MV-4-11 (cell line): ENCODE measurements around the gene C1orf105.

Experiments used
- DNase-seq: peaks from one replicate; lab custom pipeline; 2025; lab: John Stamatoyannopoulos, UW

The C1orf105 gene

GRCh38 chr1:172460177-172460576 lies 39.7 kb downstream of the C1orf105 start:
- DNase-seq = no peak

DNA sequence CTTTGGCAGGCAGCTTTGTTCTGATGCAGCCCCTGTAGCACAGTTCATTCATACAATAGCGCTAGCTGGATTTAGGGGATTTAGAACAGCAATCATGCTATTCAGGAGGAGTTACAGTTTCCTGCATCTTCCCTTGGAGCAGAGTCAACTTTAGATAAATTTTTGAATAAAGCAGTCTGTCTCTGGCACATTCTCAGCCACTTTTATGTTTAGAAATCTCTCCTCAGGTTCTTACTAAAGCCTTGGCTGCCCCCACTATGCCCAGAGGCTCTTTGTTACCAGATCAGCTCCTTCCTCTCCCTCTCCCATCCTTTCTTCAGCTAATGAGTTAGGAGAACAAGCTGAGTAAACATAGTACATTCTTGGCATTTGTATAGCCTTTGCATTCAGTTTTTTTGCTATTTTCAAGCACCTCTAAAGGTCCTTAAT lies 40.4 kb downstream of the C1orf105 start:
- no peak for DNase-seq

- no peak for DNase-seq
Observed at GRCh38 chr1:172465617-172466016, 45.1 kb downstream of the C1orf105 start.

- no peak for DNase-seq
Observed at GRCh38 chr1:172466795-172467407, 46.4 kb downstream of the C1orf105 start.

DNA sequence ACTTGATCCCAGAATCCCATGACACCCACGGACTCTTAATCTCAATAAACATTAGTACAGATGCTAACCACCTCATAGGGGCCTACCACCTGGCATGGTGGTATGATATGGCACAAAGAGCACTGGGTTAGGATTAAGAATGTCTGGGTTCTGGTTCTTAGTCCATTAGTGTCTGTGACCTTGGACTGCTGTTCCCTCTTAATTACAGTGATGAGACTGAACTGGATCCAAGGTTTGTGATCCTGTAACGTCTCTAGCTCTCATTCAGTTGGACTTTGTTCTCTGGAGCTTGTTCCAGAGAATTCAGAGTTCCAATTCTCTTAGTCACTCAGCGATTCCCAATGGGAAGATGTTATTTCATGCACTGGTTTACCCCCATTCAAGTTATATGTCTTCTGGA lies 47.0 kb downstream of the C1orf105 start:
- DNase-seq = no peak

DNA sequence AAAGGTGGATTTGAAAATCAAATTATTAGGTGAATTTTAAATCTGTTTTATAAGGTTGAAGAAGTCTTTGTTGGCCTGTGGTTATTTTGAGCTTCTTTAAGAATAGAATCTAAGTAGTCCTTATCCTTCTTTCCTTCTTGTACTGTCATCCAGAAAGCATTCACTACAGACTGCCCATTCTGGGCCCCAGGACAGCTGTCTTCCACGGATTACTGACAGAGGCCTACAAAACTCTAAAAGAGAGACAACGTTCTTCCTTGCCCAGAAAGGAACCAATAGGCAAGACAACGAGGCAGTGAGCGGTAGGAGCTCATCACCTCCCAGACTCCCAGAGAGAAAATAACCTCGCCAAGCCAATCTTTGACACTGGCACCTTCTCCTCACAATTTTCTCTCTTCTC lies 47.8 kb downstream of the C1orf105 start:
- no peak for DNase-seq

GRCh38 chr1:172469717-172470116 lies 49.2 kb downstream of the C1orf105 start:
- peak; percentile 74 for DNase-seq

DNA sequence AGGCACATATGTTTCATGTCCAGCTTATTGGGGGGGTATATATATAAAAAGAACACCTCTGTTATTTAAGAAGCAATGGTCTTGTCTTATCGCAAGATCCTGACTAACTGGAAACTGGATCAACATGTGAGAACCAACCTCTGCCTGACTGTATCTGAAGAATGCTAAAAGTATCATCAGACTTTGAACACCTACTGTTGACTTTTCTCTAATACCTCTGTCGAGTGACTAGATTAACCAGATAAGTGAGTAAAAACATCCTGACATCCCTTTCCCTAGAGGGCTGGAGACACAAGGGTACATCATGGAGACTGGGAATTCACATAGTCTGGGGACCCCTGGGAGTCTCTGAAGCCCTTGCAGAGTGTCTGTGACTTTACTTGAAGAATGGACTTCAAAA lies 49.7 kb downstream of the C1orf105 start:
- no peak for DNase-seq

DNA sequence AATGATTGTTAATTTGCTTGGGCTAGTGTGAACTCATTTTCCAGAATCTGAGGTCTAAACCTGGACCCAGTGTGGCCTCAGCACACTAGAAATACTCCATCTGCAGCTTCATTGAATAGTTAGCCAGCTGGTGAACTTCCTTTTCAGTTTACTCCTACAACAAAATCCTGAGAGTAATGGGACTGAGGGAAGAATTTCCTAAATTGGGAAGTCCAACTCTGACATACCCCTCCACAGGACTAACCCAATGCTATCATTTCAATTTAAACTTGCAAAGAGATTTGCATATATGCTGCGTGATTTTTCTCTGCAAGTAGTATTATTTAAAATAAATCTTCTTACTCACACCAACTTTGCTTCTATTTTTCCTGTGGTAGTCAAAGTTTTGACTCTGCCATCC lies 51.2 kb downstream of the C1orf105 start:
- no peak for DNase-seq

GRCh38 chr1:172472495-172472894 lies 52.0 kb downstream of the C1orf105 start:
- peak; percentile 64 for DNase-seq

GRCh38 chr1:172473302-172473701 lies 52.8 kb downstream of the C1orf105 start:
- peak; percentile 94 for DNase-seq

DNA sequence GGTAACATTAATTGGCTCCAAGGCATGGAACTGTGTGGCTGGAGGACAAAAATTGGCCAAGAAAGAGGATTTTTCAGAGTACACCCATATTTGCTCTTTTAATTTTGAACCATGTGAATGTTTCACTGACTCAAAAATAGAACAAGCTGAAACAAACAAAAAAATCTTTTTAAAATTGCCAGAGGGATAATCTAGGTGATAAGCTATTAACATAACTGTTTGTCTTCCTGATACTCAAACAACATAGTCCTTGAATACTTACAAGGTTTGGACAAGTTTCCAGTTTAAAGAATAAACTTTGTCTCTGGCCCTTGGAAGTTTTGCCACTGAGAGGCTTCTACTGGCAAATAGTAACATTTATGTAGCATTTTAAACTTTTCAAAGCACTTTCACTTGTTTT lies 53.4 kb downstream of the C1orf105 start:
- no peak for DNase-seq

DNA sequence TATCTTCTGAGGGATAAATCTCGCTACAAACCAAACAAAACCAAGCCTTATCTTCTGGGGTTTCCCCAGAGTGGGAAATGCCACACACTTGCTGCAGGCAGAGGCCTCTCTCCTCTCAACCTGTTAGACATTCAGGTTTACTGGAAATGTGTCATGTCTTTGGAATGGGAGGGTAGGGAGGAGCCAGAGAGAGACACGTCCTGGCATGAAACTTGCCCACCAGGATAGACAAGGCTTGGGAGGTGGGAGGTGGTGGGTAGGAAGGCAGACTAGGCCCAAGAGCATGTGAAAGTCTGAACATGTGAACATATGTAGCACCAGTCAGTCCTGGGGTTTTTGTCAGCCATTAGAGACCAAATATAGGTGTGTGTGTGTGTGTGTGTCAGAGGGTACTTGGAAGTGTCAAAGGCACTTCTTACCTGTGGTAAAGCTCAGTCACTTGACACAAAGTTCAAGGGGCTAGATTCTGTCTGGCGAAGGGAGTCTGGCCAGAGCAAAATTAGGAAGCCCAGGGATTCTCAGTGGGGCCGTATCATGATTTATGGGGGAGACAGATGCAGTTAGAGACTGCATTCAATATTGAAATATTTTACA lies 55.8 kb downstream of the C1orf105 start:
- DNase-seq = no peak

GRCh38 chr1:172477216-172477615 lies 56.7 kb downstream of the C1orf105 start:
- DNase-seq = no peak

DNA sequence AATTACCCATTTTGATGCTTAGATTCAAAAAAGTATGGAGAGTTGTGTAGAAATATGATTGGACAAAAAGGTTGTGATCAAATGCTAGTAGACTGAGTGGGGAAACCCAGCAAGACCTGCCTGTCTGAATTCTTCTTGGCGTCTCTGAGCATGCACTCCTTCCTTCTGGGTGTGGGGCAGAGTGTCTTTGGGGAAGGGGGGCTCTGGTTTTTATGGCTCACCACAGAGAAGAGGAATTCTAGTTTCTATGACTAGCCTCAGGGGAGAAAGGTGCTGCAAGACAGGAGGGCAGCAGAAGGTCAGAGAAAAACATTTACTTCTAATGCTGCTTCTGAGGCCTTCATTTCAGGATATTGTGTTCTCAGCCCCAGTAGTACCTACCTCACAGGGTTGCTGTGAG lies 57.3 kb downstream of the C1orf105 start:
- no peak for DNase-seq

DNA sequence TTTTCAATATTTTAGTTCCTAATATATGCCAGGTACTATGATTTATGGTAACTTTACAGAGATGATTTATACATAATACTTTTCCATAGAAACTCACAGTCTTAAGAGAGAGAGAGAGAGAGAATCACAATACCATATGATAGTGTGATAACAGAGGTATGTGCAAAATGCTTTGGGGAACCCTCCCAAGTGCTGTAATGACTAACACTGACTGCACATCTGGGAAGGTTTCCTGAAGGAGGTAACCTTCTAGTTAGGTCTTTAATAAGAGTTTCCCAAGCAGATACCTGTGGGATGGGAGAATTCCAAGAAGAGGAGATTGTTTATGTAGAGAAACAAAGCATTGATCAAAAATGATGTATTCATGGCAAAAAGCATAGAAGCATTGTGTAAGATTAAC lies 58.0 kb downstream of the C1orf105 start:
- DNase-seq = no peak

DNA sequence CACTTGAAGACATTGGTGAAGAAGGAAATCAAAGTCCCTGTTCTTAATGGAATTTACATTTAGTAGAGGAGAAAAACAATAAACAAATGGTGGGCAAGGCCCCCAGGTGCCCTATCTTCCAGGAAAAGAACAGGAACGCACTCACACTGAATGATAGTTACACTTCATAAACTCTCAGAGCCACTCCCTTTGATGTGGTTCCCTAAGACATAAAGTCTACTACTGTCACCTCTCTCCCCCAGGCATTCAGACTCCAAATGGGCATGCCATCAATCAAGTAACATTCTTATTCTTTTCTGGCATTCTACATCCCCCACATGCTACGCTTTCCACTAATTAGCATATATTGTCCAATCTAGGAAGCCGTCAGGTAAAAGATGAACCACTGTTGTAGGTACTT lies 59.9 kb downstream of the C1orf105 start:
- no peak for DNase-seq

DNA sequence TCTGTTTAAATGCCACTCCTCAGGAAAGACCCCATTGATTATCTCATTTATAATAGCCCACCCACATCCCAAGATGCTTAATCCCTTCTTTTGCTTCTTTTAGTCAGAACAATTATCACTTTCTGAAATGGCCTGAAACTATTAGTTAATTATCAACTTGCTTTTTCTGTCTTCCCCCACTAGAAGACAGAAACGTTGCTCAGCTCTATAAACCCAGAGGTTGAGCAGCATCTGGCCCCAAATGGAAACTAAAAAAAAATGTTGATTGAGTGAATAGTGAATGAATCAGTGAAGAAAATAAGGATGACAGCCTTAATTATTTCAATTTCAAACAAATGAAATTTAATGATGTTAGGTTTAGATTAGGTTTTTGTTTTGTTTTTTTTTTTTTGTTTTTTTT lies 61.6 kb downstream of the C1orf105 start:
- DNase-seq = no peak

DNA sequence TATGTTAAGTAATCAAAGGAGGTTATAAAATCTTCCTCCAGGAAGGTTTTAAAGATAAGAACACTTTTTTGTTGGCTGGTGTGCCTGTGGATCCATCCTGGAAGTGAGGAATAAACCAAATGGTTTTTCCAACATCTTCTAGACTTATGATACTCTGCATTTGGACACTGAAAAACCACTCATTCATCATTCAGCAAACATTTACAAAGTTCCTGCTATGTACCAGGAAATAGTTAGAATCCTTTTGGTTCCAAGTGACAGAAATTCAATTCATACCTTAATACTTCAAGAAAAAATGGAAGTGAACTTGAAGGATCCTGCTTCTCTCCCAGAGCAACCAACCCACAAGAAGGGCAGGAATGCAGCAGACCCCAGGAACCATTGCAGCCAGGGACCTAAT lies 63.0 kb downstream of the C1orf105 start:
- DNase-seq = no peak

DNA sequence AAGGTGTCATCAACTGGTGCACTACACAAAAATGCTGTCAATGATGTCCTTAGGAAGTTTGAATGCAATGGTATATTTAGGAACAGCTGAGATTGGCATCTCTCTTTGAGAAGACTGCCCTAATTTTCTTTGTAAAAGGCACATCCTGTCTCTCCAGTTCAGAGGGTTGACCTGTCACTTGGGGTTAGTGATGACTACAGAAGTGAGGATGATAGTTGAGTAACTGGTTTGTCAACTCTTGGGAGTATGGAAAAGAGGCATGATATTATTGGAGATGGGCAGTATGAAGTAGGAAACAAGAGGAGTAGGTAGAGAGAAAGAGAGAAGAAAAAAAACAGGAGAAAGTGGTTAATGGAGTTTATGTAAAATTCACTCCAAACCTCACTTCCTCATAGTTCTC lies 63.8 kb downstream of the C1orf105 start:
- peak; percentile 3 for DNase-seq

DNA sequence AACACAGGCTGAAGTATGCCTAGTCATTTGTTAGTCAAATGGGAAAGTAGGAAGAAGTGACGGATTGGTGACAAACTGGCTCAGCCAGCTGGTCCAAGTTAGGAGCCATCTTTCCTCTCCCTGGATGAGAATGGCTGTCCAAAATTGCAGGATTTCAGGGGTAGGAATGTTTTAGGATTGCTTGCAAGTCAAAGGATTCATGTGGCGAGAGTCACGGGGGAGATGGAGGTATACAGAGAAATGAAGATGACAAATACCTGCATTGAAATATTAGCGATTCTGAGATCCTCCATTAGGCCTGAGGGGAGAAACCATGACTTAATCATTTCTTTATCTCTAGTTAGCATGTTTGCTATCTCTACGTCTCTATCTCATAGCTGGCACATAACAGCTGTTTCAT lies 65.1 kb downstream of the C1orf105 start:
- DNase-seq = no peak

DNA sequence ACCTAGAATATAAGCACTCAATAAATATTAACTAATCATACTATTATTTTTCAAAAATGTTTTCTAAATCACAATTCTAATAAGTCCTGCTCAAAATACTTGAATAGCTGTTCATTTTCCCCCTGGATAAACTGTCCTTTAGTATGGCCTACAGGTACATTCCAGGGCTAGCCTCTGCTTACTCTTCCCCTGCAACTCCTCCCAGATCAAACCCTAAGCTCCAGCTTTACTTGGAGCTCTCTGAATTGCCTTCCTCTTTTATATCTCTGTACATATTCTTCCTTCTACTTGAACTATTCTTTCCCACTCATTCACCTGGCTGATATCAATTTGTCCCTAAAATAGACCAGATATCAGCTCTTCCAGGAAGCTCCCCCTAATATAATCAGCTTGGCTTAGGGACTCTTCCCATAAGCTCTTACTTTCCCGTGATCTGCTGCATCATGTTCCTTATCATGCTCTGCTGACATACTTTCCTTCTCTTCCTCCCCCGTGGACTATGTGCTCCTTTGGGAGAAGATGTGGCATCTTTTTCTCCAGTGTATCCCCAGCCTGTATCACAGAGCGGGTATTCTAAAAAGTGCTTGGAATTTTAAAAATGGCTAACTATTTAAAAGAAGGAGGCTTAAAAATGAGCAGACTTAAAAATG lies 66.4 kb downstream of the C1orf105 start:
- DNase-seq = no peak

DNA sequence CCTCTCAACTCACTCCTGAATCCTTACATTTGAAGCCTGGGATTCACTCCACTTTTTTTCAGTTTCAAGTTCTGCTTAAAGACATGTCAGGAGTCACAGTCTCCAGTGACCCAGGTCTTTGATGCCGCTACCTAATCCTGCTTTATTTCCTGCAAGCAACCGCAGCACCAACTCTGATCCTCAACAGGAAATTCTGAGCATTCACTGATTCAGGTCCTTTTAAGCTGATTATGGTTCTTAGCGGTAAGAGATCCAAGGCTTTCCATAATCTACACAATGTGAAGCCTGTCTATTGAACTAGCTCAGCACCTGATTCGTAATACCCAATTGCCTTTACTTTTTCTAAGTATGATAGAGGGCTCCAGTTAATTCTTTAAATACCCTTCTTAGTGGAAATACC lies 67.1 kb downstream of the C1orf105 start:
- DNase-seq = peak; percentile 23

DNA sequence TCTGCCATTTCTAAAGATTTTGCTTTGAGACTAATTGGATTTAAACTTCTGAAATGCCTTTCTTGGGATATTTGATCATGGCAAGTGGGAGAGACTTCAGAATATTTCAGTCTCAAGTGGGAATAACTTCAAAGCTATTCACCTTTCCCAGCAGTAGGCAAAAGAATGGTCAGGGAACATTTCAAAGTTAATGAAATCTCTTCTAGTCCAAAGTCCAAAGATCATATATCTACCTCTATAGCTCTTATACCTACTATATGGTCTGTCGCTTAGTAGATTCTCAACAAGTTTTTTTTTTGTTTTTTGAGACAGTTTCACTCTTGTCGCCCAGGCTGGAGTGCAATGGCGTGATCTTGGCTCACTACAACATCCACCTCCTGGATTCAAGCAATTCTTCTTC lies 67.9 kb downstream of the C1orf105 start:
- DNase-seq = no peak
